Measurements from ENCODE around the gene TMEM209.

DNA sequence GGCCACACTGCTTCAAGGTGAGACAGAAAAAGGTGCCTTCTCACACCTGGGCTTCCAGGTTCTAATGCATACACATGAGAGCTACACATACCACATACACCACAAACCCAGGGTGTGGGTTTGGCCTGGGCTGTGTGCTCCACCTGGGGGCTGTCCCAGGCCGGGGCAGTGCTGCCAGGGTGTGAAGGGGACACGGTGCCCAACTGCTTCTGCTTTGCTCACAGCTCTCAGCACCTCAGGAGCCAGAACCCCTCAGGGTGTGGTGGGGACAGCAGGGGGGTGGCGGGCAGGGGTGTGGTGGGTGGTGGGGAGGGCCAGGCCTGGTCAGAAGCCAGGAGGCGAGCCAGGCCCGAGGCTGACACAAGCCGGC, 51.1 kb downstream of the TMEM209 start:
- TF ChIP-seq EZH2 (IDR thresholded peaks at IDR 0.05) (no peak), POLR2AphosphoS5 (IDR thresholded peaks at IDR 0.05; ENCODE audit: borderline replicate concordance, low read depth, low read length) (no peak)

Data from SK-N-MC (cell line).